NB4 (cell line): ENCODE data around the gene NRP2.

Experiments used
- CTCF ChIP-seq: IDR thresholded peaks from one replicate; pipeline ENCODE4 v1.5.1; 2012; ENCODE audit warnings: low read depth, low read length
- MYC ChIP-seq: IDR thresholded peaks from 2 replicates; pipeline ENCODE4 v1.6.1; 2011; ENCODE audit warnings: low read depth, low read length
- POLR2A ChIP-seq: IDR thresholded peaks from 2 replicates; pipeline ENCODE4 v1.6.1; 2011; ENCODE audit warnings: mild to moderate bottlenecking; ENCODE audit not compliant: insufficient read length; ENCODE audit errors: extremely low read depth
- TF ChIP-seq, protein P1 (sequence below): IDR thresholded peaks from 2 replicates; pipeline ENCODE4 v1.6.1; 2011; ENCODE audit warnings: low read depth, low read length

DNA sequence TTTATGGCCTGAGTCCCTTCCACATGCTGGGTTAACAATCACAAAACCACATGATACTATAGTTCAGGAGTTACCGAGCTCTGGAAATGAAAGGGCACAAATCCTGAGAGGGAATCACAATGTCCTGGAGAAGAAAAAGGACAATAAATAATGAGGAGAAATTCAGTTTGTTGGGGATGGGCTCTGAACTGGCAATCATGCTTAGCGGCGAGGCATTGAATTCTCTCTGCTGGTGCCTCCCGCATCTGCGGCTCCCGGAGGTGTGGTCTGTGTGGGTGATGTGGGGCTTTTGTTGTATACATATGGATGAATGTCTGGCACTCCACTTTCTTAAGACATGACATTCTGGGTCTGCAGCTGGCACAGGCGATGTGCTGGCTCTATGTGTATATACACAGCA lies 46.1 kb downstream of the NRP2 start:
- TF ChIP-seq POLR2A (no peak), CTCF (no peak), MYC (no peak)
- TF ChIP-seq, protein P1, sequence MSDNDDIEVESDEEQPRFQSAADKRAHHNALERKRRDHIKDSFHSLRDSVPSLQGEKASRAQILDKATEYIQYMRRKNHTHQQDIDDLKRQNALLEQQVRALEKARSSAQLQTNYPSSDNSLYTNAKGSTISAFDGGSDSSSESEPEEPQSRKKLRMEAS, result no peak
